Pulmonary artery endothelial cell (primary cell): ENCODE measurements around the gene CCND1. TPM values are rescaled to one million over a fixed set of nuclear protein-coding genes. Genes with fewer than 3 reads are reported as not detected.
"Not testable (repeated sequence)": the region's sequence is repeated elsewhere in the genome, so short reads cannot be mapped to it uniquely, and the experiment has no call there.

Experiments used
- DNase-seq: peaks from one replicate; pipeline ENCODE4 v3.0.0-alpha.2; 2011; ENCODE audit warnings: low read depth, low spot score
- total RNA-seq: library from RNA; depleted of rRNA; stranded (reverse); fragments of >200 nt; gene quantifications from 2 replicates; pipeline ENCODE4 v1.2.3, GENCODE V29; 2014

The CCND1 gene
- total RNA-seq, 1 donor from 2014 or later, result 349 TPM

DNA sequence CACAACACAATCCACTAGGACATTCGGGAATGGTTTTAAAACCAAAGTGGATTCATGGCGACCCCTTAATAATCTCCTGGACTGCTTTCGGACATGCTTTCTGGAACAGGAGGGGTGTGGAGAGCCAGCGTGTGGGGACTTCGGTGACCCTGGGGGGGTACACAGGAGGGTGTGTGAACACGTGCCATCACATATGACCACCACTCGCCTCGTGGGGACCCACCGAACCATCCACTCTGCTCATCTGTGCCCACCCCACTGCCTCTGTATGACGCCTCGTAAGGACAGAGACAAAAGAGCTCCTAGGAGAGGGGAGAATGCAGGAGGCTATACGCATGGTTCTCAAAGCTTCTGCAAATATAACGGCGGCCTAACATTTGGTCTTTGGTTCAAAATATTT is 25.3 kb downstream of the CCND1 start:
- DNase-seq, result no peak

- no peak for DNase-seq
Measured at GRCh38 chr11:69666752-69667536, 26.0 kb downstream of the CCND1 start.

DNA sequence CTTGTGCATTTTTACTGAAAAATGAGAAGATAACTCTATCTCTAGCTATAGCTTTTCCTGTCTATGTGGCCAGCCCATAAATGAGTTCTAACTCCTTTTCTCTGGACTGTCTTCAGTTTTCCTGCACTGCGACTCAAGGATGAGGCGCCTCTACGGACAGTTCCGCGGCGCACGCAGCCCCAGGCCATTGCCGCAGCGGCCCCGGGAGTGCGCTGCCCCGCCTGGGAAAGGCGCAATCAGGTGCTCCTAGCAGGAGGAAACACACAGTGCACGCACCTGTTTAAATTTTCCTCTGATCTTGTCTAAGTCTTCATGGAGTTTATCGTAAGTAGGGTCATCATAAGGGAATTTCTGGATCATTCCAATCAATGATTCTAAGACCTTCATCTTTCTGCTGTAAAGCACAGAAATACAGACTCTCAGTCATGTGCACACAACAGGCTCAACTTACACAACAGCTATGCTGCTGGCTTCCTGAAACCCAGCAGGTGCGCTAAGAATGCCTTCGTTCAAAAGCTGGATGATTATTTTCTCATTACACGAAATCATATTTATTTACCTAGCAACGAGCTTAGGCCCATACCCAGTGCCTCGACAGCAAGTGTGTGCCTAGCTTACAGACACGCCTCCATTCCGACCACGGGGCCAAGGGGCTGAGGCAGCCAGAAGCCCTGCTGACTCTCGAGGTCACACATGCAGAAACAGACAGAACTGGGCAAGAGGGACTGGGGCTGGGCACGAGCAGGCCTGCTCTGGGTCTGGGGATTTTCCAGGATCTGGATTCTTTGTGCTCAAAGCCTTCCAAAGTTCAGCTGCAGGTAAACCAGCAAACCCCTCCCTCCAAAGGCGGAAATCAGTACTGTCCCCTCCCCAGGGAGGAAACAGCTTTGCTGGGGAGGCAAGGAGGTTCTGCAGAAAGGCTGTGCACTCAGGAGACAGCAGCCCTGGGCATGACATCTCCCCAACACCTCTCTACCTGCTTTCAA is 27.0 kb downstream of the CCND1 start:
- DNase-seq, result no peak

DNA sequence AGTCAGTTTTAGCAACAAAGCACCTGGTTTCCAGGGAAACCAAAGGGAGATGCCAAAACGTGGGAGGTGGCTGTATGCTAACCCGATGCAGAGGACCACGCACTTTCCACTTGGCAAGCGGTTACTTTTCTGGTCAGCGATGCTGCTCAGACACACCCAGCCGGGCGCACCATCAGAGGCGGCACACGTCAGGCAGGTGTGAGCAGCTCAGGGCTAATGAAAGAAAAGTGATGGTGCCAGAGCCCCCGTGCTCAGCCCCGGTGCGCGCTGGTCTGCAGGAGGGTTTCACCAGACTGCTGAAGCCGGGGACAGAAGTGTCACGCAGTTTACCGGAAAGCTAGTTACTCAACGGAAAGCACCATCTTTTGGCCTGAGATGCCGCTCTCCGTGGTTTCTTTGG is 28.5 kb downstream of the CCND1 start:
- DNase-seq, result no peak

- DNase-seq, result peak; percentile 46
Measured at GRCh38 chr11:69670158-69670845, 29.3 kb downstream of the CCND1 start.

- no peak for DNase-seq
Measured at GRCh38 chr11:69671734-69672465, 30.9 kb downstream of the CCND1 start.

- no peak for DNase-seq
Measured at GRCh38 chr11:69674267-69674885, 33.4 kb downstream of the CCND1 start.

DNA sequence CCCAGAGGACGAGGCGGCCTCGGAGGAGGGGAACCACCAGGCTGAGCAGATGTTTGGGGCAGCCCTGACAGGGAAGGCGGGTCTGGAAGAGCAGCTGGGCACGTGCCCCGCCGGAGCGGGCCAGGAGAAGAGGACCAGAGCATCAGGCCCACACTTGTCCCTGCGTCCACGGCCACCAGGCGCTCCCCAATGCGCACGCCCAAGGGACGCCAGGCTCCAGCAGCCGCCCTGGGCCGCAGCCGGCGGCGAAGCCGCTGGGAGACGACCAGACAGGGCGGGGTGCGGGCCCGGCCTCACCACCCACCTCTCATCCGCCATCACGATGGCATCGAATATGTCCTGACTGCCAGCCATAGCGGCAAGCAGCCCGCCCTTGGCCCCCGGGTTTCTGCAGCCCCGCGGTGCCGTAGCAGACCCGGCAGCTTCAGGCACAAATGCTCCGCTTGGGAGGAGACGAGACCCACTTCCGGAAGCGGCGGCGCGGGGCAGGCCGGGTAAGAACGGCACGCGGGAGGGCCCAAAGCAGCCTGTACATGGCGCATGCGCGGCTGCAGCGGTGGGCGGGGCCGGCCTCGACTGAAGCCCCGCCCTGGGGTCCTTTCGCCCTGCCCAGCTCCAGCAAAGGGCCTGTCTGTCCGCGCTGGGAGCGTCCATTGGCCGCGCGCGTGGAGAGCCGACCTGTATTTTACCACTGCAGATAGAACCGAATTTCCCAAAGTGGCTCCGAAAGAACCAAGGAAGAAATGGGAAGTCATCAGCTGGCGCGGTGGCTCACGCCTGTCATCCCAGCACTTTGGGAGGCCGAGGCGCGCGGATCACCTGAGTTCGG is 34.1 kb downstream of the CCND1 start, which contains the start of gene LTO1:
Gene LTO1 (minus strand): TSS at position 468 of the 829 bp plus-strand sequence. CDS start 114 bp downstream, at position 354.
- peak; percentile 81 for DNase-seq

DNA sequence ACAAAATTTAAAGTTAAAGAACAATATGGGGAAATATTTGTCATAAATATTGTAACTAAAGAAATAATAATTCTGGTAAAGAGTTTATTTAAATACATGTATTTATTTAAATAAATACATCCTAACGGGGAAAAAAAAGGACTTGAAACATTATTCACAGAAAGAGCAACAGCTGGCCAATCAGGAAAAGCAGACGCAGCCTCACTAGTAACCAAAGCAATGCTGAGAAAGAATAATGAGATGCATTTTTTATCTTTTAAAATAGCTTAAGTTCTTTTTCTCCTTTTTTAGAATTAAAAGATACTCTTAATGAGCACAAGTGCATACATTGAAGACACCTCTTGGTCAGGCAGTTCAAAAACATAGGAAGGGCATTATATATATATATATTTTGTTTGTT is 36.8 kb downstream of the CCND1 start:
- no peak for DNase-seq

DNA sequence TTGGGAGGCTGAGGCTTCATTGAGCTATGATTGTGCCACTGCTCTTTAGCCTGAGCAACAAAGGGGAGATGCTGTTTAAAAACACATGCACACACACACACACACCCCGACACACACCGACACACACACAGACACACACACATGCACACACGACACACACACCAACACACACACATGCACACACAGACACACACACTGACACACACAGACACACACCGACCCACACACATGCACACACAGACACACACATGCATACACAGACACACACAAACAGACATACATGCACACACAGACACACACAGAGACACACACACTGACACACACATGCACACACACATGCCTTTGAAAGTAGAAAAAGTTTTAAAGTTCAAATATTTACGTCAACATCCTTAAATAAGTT is 39.7 kb downstream of the CCND1 start:
- DNase-seq, result no peak

GRCh38 chr11:69682221-69682620 is 41.3 kb downstream of the CCND1 start:
- DNase-seq, result no peak

DNA sequence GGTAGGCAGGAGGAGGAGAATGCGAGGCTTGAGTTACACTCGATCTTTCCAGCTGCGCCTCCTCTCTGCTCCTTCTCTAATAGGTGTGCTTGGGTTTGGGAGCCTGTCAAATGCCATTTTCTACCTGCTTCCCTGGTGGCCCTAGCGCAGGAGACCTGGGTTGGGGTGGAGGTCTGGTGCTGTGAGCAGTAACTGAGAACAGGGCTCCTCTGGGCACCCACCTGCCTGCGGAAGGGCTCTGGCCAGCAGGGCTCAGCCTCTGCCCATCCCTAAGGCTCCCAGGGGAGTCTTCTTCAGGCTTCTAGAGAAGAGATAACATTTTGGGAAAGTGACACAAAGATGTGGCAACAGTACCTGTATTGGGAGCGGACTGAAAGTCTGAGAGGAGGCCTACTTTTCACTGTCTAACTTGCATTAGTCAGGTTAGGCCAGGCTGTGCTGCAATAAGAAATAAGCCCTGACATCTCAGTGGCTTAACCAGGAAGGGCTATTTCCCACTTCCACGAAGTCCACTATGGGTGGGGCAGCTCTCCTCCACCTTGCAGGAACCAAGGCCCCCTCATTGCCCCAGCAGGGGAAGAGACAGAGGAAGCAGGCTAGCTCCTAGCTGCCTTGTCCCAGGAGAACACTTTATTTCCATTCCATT is 41.8 kb downstream of the CCND1 start:
- no peak for DNase-seq

- DNase-seq, result no peak
Measured at GRCh38 chr11:69683764-69684333, 42.9 kb downstream of the CCND1 start.

DNA sequence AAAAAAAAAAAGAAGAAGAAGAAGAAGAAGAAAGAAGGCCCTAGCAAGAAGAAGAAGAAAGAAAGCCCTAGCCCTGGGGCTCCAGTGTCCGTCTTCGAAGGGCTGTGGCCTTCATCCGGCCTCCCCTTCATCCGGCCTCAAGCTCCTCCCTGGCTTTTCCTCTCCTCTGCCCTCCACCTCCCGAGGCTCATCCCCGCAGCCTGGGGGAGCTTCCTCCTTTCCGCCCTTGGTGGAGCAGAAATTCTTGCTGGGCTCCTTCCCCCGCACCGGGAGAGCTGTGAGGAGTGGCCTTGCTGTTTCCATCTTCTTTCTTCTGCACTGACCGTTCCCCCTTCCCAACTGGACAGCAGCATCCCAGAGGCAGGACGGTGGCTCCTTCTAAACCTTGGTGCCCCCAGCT is 43.7 kb downstream of the CCND1 start:
- no peak for DNase-seq

- DNase-seq, result no peak
Measured at GRCh38 chr11:69685348-69685747, 44.4 kb downstream of the CCND1 start.

DNA sequence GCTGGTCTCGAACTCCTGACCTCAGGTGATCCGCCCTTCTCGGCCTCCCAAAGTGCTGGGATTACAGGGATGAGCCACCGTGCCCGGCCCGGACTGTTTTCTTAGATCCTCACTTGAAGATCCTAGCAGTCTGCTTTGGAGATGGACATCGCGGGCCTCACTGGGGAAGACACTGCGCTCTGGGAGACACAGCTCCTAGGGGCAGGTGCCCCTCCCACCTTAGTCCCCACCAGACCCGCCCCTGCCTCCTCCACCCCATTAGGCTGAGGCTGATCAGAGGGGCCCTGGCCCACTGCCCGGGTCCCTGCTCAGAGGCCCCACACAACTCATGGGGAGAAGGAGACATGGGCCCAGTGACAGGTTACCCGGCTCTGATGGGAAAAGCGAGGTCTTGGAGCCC is 45.5 kb downstream of the CCND1 start:
- no peak for DNase-seq

- no peak for DNase-seq
Measured at GRCh38 chr11:69686856-69687255, 45.9 kb downstream of the CCND1 start.

DNA sequence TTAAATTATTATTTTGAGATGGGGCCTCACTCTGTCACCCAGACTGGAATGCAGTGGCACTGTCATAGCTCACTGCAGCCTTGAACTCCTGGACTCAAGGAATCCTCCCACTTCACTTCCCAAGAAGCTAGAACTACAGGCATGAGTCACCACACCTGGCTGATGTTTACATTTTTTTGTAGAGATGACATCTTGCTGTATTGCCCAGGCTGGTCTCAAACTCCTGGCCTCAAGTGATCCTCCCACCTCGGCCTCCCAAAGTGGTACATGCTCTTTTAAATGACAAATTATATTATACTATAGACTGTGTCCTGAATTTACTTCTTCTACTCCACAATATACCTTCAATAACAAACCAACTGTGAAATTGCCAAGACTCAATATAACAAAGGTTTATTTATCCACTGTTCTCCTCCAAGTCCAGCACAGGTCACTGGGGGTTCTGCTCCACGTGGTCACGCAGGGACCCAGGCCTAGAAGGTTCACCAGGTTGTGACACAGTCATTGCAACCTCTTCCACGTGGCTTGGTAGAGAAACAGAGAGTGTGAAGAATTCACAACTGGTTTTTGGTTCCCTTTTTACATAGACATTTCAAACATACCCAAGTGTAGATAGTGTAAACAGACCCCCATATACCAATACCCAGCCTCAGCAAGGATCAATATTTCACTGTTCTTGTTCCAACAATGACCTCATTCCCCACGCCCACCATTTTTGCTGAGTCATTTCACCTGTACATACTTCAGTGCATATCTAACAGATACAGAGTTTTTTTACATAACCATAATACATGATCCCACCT is 47.2 kb downstream of the CCND1 start:
- not testable (repeated sequence) for DNase-seq
